ENCODE results near the gene ZSCAN12. TPM values are rescaled to one million over a fixed set of nuclear protein-coding genes. Genes with fewer than 3 reads are reported as not detected.
"Not testable (repeated sequence)": the region's sequence is repeated elsewhere in the genome, so short reads cannot be mapped to it uniquely, and the experiment has no call there.

The ZSCAN12 gene
- total RNA-seq, 1 donor from 2014 or later: 5.8 TPM

DNA sequence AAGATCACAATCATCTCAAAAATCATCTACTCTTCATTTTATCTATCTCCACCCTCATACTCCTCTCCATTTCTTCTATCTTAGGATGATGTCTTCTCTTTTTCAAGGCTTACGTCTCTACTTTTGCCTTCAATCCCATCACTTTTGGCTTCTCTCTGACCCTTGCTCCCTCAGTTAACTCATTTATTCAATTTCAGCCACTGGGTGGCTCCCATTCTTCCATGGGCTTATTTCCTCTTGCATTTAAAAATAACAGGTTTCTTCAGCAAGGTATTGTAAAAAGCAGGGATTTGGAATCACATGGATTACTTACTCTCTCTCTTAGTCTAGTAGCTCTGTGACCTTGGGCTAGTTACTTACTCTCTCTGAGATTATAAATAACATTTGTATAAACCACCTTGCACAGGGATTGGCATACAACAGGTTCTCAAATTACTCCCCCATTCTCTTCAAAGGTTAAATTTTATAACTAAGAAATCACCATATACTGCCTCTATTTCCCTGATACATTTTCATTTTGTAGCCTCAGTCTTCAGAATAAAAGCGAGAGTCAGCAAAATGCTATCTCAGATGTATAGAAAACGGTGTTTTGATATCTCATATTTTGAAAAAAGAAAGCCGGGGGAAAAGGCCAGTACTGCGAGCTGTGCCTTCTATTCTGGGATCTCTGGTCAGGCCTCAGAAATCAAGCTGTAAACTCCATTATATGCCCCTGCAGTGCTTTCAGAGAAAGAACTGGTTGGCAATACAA is 5.5 kb downstream of the ZSCAN12 start:
- no peak for DNase-seq (ENCODE audit: low spot score)

DNA sequence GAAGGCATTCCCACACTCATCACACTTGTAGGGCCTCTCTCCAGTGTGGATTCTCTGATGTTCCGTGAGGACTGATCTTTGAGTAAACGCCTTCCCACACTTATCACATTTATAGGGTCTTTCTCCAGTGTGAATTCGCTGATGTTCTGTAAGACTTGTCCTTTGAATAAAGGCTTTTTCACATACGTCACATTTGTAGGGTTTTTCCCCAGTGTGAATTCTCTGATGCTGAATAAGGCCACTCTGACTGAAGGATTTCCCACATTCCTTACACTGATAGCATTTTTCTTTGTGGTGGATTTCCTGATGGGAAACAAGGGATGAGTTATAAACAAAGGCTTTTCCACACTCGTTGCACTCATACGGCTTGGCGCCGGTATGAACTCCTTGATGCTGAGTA is 8.9 kb downstream of the ZSCAN12 start:
- DNase-seq (ENCODE audit: low spot score): no peak

DNA sequence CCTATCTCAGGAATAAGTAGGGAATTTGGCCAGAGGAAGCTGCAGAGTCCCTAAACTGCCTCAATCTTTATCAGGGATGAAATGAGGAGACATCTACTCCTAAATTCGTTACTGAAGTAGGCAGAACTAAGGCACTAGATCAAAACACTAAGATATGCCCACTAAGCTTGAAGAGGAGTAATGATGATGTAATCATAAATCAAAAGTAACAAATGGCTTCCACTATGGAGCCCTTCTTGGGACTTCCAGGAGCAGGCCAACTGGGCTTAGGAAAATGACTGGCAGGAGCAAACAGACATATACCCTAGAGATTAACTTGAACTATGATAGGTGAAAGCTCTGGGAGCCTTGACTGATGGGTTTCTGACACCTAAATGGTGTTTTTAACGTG is 15.4 kb downstream of the ZSCAN12 start:
- no peak for DNase-seq (ENCODE audit: low spot score)

DNA sequence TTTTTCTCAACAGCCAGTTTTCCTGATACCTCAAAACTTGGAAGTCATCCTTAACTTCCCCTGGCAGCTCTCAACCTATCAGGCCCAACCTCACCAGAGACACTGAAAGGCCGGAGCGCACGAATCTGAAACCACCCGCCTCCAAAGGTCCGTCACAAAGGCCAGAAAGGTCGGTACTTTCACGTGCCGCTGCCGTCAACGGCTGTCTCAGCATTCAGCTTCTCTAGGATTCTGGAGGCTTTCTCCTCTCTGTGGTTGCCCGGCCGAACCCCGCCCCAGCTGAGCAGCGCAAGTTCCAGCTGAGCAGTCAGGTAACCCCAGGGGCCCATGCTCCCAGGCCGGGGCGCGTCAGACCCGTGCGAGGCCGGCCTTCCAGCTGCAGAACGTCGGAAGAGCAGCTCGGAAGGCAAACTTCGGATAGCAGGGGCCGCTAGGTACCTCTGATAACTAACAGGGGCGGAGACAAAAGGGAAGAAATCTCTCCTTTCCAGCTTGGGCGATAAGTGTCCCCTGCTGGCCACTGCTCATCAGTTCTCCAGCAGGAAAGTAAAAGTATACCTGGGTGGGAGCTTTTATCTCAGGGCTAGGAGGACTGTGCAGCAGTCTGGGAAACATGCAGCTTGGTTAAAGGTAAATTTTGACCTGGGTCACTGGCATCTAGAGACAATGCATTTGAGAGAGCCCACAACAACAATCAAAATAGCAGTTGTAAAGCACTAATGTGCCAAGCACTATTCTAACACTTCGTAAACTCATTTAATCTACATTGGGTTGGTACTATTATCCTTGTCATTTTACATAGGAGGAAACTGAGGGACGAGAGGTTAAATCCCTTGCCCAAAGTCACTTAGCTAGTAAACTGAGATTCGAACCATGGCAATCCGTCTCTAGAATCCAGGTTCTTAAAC is 16.1 kb downstream of the ZSCAN12 start:
- DNase-seq (ENCODE audit: low spot score): peak; percentile 90

DNA sequence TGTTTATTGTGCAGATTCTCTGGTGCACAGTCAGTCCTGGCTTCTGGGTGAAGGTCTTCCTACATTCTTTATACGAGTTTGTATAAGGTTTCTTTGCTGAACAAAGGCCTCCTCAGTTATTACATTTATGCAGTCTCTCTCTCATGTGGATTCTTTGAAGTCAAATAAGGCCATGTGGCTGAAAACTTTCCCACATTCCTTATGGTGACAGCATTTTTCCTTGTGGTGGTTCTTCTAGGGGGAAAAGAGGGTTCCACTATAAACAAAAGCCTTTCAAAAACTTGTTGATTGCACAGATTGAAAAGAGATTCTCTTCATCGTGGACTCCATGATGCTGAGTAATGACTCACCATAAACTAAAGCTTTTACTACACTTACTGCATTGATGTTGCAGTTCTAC is 19.2 kb downstream of the ZSCAN12 start:
- no peak for DNase-seq (ENCODE audit: low spot score)

DNA sequence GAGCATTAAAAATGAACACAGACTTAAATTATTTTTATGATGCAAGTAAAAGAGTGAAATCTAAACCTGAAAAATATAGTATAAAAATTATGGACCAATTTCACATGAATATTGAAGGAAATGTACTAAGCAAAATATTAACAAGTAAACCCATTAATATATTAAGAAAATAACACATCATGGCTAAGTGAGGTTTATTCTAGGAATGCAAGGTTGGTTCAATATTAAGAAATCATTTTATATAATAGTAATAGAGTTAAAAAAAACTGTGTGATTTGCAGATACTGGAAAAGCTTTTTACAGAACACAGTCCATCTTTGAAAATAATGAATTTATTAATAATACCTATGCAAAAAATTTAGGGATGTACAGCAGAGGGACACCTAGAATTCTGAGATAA is 20.9 kb downstream of the ZSCAN12 start:
- DNase-seq (ENCODE audit: low spot score): no peak

DNA sequence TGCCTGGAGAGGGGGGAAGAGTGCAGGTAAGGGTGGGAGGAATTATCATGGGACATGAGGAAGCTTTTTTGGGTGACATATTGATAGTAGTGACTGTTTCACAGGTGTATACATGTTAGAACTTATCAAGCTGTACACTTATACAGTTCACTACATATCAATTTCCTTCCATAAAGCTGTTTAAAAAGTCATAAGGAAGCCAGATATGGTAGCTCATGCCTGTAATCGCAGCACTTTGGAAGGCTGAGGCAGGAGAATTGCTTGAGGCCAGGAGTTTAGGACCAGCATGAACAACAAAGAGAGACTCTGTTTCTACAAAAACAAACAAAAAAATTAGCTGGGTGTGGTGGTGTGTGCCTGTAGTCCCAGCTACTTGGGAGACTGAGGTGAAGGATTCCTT is 21.7 kb downstream of the ZSCAN12 start:
- no peak for DNase-seq (ENCODE audit: low spot score)

DNA sequence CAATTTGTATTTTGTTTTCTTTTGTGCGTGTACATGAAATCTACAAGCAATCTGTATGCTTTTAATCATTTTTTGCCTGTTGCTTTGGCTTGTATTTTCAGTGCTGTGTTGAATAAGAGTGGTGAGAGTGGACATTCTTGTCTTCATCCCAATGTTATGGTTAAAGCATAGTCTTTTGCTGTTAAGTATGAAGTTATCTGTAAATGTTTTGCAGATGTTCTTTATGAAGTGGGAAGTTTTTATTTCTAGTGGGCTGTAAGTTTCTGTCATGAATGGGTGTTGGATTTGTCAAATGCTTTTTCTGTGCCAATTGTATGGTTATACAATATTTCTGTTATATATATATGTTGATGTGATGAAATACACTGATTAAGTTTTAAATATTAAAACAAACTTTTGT is 25.6 kb downstream of the ZSCAN12 start:
- DNase-seq (ENCODE audit: low spot score): no peak

DNA sequence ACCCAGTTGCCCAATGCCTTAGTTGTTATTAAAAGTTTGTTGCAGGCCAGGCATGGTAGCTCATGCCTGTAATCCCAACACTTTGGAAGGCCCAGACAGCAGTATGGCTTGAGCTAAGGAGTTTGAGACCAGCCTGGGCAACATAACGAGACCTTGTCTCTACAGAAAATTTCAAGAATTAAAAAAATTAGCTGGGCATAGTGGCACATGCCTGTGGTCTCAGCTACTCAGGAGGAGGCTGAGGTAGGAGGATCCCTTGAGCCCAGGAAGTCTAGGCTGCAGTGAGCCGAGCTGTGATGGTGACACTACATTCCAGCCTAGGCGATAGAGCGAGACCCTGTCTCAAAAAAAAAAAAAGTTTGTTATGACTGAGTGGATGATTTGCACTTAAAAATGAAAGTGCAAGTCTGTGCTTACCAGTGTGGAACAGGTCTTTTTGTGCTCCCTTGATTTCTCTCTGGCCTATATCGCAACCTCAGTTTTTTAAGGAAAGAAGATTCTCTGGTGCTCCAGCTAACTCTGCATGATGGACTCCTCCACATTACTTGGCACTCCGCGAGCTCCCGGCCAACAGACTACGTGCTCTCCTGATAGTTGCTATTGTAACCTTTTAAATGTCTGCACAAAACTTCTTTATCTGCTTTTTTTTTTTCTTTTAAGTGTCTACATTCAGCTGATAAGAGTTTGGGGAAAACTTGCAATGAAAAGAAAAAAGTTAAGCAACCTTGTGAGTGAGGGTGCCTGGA is 27.7 kb downstream of the ZSCAN12 start:
- DNase-seq (ENCODE audit: low spot score): no peak

DNA sequence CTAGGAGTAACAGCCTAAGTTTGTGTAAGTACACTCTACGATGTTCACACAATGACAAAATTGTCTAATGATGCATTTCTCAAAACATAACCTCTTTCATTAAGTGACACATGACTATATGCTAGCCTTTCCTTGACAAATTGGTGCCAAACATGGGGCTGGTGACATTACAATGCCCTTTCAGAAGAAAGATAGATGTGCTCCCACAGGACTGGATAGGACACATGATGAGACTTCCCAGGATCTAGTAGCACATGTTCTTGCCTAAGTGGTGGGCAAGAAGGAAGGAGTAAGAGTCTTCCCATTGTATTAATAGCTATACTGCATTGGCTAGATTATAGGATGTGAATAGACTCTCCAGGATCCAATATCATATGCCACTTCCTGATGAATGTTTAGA is 28.3 kb downstream of the ZSCAN12 start:
- no peak for DNase-seq (ENCODE audit: low spot score)

DNA sequence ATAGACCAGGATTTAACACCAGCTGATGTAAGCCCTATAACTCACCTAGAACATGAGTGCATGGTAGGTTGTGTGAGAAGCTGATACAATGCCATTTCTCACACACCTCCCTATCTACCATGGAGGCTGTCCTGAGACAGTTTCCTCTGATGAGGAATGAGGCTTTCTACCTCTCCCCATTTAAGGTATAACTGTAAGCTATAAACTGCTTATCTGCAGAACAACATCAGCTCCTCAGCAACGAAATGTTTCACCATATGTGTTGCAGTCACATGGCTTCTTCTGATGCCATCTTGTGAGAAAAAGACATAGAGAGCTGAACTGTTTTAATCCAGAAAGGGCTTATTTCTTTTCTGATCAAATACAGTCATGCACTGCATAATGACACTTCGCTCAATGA is 29.1 kb downstream of the ZSCAN12 start:
- DNase-seq (ENCODE audit: low spot score): no peak

DNA sequence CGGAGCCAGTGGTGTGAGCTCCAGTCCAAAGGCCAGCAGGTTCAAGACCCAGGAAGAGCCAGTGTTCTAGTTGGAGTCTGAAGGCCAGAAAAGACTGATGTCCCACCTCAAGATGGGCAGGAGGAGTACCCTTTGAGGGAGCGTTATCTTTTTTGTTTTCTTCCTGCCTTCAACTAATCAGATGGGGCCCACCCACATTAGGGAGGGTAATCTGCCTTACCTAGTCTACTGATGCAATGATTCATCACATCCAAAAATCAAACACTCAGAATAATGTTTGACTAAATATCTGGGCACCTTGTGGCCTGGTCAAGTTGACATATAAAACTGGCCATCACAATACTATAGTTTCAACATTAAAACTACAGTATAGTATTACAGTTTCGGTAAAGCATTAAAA is 30.1 kb downstream of the ZSCAN12 start:
- DNase-seq (ENCODE audit: low spot score): no peak

DNA sequence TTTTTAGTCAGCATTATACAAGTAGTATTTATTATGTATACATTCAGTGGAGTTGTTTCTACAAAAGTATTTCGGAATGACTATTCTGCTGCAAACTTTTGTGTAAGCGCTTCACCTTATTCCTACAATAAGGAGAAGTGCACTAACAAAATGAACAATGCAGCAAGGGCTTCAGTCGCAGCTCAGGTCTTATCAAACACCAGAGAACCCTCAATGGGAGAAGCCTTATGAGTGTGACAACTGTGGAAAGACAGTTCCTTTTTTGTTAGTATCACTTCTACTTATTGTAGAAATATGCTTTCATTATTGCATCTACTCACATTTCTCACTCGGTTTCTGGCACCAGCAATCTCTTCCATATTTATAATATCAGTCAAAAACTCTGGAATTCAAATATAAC is 31.0 kb downstream of the ZSCAN12 start:
- no peak for DNase-seq (ENCODE audit: low spot score)

DNA sequence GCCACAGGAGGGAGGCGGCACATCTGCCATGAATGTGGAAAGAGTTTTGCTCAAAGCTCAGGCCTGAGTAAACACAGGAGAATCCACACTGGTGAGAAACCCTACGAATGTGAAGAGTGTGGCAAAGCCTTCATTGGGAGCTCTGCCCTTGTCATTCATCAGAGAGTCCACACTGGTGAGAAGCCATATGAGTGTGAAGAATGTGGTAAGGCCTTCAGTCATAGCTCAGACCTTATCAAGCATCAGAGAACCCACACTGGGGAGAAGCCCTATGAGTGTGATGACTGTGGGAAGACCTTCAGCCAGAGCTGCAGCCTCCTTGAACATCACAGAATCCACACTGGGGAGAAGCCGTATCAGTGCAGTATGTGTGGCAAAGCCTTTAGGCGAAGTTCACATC is 34.0 kb downstream of the ZSCAN12 start:
- not testable (repeated sequence) for DNase-seq (ENCODE audit: low spot score)

DNA sequence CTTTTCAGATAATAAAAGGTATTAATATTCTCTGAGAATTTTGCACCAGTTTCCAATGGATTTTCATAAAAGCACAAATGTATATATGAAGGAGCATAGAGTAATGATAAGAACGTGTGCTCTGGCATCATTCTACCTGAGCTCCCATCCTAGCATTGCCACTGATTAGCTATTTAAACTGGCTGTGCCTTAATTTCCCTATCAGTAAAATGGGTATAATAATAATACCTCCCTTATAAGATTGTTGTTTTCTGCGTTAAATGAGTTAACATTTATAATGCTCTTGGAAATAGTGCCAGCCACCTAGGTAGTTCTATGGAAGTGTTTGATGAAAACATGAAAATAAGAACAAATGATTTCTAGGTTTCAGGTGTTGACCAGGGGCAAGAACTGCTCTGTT is 38.6 kb downstream of the ZSCAN12 start:
- DNase-seq (ENCODE audit: low spot score): no peak

DNA sequence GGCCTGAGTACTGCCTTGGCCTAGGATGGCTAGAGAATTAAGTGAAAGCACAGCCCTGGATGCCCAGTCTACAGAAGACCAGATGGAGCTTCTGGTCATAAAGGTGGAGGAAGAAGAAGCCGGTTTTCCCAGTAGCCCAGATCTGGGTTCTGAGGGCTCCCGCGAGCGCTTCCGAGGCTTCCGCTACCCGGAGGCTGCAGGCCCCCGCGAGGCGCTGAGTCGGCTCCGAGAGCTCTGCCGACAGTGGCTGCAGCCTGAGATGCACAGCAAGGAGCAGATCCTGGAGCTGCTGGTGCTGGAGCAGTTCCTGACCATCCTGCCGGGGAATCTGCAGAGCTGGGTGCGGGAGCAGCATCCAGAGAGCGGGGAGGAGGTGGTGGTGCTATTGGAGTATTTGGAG is 40.0 kb downstream of the ZSCAN12 start:
- not testable (repeated sequence) for DNase-seq (ENCODE audit: low spot score)

DNA sequence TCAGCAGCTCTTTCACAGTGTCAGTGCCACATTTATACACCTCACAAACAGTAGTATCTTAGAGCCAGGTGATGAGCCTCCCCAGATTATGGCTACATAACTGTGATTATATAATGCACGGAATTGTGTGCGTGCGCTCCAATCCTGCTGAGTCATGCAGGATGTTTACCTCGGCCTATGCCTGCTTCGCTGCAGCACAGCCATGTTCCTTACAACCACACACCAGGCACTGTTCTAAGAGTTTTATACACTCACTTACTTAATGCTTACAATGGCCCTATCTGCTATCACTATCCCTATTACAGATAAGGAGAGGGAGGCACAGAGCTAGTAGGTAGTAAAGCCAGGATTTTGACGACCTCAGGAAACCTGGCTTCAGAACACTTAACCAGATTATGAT is 42.5 kb downstream of the ZSCAN12 start:
- no peak for DNase-seq (ENCODE audit: low spot score)

DNA sequence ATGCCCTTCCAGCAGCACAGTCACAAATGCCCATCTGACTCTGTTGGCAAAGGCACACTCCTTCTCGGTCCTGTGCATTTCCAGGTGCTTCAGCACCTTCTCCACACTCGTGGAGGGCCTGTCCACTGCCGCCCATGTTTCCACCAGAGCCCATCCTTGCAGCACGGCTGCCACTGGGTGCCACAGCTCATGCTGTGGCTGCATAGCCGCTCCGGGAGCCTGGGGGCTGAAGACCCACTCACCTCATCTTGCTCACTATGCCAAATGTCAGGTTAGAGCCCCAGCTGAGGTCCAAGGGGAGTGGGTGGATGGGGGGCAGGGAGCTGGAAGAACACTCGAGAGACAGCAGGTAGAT is 42.9 kb downstream of the ZSCAN12 start:
- no peak for DNase-seq (ENCODE audit: low spot score)

DNA sequence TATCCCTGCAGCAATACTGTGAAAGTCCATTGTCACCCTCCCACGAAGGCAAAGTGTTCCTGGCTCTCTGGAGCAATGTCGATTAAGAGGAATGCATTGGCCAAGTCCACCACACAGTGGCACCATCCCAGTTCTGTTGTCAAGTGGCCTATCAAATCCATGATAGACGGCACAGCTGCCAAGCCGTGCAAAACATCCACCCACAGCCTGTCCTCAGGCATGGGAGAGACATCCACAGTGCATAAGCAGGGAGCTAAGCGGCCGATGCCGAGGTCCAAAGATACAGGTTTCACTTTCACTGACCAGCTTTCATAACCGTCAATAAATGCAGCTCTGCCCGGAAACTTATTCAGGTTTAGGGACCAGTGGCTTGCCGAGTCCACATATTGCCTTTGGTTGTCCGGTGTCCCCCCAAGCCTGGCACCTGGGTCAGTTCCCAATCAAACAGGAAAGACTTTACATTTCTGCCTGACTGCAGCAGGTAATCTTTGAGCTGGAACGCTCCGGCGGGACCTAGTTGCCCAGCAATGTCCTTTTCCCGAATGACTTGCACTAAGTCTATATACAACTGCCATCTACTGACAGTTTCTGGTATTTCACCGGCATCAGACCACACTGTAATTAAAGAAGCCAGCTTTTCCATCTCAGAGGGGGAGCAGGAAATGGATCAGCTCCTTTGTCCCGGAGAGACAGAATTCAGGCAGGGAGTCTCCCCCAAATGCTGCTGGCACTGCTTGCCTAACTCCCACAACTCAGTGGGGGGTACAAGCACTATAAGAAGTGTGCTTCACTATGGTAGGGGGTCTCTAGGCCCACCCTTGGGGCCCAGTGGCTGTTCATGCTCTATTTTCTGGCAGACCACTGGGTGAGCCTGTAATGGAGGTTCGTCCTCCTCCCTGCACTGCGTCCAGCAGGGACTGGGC is 43.5 kb downstream of the ZSCAN12 start:
- peak; percentile 89 for DNase-seq (ENCODE audit: low spot score)

DNA sequence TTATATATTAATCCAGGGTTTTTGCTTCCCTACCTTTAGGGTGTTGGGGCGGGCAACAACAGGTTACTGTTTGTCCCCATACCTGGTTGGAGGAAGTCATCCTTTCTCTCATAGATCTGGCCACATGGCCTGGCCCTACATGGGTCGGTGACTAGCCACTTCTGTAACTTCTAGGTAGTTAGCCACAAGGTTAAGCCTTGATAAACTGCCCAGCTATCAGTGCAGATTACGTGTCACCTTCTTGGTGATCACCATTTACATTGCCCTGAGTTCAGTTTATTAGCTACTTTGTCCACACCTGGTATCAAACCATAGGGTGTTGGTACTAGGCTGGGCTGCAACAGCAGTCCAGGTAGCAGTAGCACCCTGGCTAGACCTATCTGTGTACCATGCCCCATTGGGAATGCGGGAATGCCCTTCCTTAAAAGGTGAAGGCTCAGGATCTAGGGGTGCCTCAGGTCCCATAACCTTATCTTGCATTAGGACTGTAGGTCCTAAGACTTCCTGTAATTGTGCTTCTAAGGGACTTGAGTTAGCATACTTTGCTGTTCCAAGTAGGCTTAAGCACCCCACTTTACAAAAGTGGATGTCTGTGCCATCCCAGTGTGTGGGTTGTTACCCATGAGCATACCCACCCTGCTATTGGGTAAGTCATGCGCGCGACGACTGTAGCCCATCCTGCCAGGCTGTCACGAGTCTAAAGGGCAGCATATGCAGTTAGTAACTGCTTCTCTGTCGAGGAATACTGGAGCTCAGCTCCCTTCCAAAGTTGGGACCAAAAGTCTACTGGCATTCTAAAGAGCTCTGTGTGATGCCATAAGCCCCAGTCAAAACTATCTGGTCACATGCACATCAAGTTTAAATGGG is 44.6 kb downstream of the ZSCAN12 start:
- DNase-seq (ENCODE audit: low spot score): no peak

All from mucosa of gallbladder (tissue), 1 donor.